GM21515 (cell line): Measurements from ENCODE around the gene ZBTB38.

ENCODE experiments used
- ATAC-seq: cut with Tn5 transposase; IDR thresholded peaks from one replicate; pipeline ENCODE4 v1.9.1; 2021; ENCODE audit not compliant: unreplicated experiment

The ZBTB38 gene

GRCh38 chr3:141386611-141387111 lies 18.4 kb downstream of the ZBTB38 start:
- ATAC-seq: peak; percentile 35

GRCh38 chr3:141387516-141387915 lies 19.2 kb downstream of the ZBTB38 start:
- ATAC-seq: no peak

GRCh38 chr3:141388395-141388794 lies 20.1 kb downstream of the ZBTB38 start:
- no peak for ATAC-seq

- ATAC-seq: no peak
These were observed 20.7 kb downstream of the ZBTB38 start for GRCh38 chr3:141388823-141389621.

GRCh38 chr3:141389703-141390102 lies 21.4 kb downstream of the ZBTB38 start:
- no peak for ATAC-seq

- ATAC-seq: no peak
These were observed 22.4 kb downstream of the ZBTB38 start for GRCh38 chr3:141390747-141391146.

GRCh38 chr3:141391298-141391990 lies 23.1 kb downstream of the ZBTB38 start:
- ATAC-seq: no peak

- ATAC-seq: no peak
These were observed 23.6 kb downstream of the ZBTB38 start for GRCh38 chr3:141391991-141392316.

GRCh38 chr3:141392416-141392815 lies 24.1 kb downstream of the ZBTB38 start:
- no peak for ATAC-seq

GRCh38 chr3:141392897-141393734 lies 24.8 kb downstream of the ZBTB38 start:
- no peak for ATAC-seq

GRCh38 chr3:141393735-141394076 lies 25.4 kb downstream of the ZBTB38 start:
- ATAC-seq: no peak

- ATAC-seq: no peak
These were observed 26.3 kb downstream of the ZBTB38 start for GRCh38 chr3:141394560-141394959.

GRCh38 chr3:141395005-141395589 lies 26.8 kb downstream of the ZBTB38 start:
- ATAC-seq: no peak

GRCh38 chr3:141397996-141398395 lies 29.7 kb downstream of the ZBTB38 start:
- ATAC-seq: no peak

GRCh38 chr3:141399200-141399599 lies 30.9 kb downstream of the ZBTB38 start:
- ATAC-seq: no peak

- no peak for ATAC-seq
These were observed 32.0 kb downstream of the ZBTB38 start for GRCh38 chr3:141400073-141400971.

- no peak for ATAC-seq
These were observed 32.8 kb downstream of the ZBTB38 start for GRCh38 chr3:141401095-141401494.

- peak; percentile 58 for ATAC-seq
These were observed 33.5 kb downstream of the ZBTB38 start for GRCh38 chr3:141401573-141402475.
